GM18868 (cell line): ENCODE results near the gene PLA1A.
"Not testable (repeated sequence)": the region's sequence is repeated elsewhere in the genome, so short reads cannot be mapped to it uniquely, and the experiment has no call there.

Experiments
- ATAC-seq: cut with Tn5 transposase; IDR thresholded peaks from one replicate; pipeline ENCODE4 v1.9.1; 2021; ENCODE audit warnings: mild to moderate bottlenecking, moderate library complexity; ENCODE audit not compliant: unreplicated experiment

The PLA1A gene

DNA sequence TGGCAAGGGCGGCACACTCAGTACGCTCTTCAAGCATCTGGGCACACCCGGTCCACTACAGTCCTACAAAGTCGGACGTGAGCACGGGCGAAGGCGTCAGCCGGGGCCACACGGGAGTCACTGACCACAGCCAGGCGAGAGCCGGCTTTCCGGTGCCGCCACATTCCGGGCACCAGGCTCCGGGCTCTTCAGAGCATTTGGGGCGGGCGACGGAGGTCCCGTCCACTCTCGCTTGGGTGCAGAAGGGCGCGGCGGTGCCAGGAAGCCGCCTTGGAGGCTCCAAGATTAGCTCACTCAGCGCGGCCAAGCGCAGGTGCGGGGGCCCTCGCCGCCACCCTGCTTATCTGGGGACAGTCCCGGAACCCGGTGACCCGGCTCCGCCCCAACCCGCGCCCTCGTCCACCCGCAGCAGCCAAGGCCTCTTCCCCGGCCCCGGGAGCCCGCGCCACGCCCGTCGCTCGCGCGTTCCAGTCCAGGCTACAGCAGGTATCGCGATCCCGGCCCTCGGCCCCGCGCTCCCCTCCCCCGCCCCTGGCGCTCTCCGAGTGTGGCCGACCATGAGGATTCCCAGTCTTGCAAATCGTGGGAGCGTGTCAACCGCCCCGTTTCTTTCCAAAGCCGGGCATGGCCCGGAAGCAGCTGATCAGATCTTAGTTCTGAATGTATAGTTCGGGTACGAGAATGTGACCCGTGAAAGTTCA is 18.2 kb upstream of the PLA1A start, which contains the start of gene ADPRH:
TSS of gene ADPRH (plus strand) at position 127 of the 701 bp plus-strand sequence. CDS start 2,678 bp downstream, outside the sequence.
- peak; percentile 55 for ATAC-seq

DNA sequence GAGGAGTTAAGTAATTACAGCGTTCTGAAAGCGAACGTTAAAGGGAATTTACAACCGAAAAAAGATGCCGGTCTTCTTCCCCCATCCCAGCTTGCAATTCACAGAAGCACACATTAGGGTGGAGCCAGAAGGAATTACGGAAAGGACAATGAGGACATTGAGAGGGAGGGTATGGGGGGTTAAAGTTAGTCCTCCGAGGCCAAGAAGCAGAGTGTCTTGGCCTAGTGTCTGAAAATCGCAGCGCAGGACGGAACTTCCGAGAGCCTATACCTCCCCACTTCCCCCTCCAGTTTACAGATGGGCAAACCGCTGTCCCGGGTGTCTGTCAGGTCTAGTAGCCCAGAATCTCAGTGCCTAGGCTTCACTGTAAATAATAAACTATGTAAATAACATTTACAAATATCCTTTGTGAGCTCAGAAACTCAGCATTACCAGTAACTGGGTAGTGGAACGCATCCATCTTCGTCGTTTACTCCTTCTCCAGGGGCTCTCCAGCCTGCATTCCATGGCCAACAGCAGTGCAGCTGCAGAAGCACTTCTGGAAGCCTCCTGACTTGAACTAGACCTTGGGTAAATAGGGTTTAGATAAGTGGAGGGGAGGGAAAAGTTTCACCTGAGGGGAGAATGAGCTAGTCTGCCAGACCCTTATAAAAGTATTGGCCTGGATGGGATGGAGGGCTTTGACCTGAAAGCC is 17.5 kb upstream of the PLA1A start:
- peak; percentile 68 for ATAC-seq

DNA sequence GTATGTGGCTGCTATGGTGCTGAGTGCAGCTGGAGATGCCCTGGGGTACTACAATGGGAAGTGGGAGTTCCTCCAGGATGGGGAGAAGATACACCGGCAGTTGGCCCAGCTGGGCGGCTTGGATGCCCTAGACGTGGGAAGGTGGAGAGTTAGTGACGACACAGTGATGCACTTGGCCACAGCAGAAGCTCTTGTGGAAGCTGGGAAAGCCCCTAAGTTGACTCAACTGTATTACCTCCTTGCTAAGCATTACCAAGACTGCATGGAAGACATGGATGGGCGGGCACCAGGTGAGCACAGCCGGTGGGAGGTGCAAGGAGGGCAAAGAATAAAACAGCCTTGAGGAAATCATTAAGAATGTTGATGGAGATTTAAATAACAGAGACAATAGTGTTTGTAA is 15.5 kb upstream of the PLA1A start:
- peak; percentile 58 for ATAC-seq

DNA sequence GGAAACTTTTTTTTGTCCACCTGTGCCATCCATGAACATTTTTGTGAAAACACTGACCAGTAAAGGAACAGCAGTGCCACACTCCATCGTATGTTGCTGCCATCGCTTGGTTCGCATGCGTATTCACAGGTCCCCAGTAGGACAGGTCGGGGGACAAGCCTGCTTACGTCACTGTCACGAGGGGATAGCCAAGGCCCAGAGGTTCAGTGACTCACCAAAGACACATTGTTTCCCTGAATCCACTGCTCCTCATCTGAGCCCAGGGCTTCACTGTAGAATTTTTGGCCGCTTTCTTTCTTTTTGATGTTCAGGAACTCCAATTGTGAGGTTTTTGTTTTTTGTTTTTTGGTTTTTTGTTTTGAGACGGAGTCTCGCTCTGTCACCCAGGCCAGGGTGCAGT is 12.5 kb upstream of the PLA1A start:
- ATAC-seq: no peak

DNA sequence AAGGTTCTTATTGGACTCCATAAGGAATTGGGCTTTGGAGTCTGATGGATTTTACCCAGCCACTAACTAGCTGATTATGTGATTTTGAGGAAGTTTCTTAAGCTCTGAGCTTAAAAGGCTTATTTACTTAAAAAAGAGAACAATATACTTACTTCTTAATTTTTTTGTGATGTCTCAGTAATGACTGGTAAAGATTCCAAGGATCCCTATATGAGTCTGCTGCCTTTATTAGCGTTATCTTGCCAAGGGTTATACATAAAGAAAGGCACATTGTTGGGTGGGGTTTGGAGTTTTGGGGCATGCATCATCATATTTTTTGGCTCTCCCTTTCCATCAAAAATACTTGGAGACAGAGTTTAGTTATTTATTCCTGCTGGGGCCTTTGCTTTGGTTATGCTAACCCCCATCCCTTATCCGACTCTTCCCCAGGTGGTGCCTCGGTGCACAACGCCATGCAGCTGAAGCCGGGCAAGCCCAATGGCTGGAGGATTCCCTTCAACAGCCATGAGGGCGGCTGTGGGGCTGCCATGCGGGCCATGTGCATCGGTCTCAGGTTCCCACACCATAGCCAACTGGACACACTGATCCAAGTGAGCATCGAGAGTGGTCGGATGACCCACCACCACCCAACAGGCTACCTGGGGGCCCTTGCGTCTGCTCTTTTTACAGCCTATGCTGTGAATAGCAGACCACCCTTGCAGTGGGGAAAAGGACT is 11.7 kb upstream of the PLA1A start:
- no peak for ATAC-seq

DNA sequence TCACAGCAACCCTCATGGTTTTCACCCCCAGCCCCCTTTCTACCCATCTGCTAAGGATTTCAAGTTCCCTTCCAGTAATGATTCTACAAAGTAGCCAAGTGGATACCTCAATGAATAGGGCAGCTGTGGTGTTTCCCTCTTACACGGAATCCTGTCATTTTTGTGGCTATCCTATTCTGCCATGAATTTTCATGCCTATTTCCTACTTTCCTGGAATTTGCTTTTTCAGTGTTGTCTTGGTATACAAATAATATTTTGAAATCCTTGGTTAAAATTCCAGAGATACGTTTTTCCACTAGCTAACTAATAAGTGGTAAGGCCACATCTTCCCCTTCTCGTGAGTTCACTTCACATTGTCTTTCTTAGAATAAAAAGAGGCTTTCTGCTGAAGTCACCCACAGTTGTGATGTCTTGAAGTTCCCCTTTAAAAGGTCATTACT is 10.9 kb upstream of the PLA1A start:
- ATAC-seq: no peak

DNA sequence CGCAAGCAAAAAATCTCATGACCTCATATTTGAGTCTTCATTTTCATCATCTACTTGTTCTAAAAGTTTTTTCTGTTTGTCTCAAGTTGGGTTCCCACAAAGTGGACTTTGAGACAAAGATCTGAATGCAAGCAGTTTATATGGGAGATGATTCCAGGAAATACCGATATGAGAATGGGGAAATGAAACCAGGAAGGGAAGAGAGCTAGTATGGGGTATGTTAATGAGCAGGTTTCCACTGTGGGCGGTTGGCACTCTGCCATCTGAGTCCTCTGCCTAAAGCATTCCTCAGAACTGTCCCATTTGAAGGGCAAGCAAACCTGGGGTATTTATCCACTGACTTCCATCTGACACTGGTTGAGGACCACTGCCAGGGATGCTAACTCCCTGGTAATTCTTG is 9.6 kb upstream of the PLA1A start:
- peak; percentile 48 for ATAC-seq

DNA sequence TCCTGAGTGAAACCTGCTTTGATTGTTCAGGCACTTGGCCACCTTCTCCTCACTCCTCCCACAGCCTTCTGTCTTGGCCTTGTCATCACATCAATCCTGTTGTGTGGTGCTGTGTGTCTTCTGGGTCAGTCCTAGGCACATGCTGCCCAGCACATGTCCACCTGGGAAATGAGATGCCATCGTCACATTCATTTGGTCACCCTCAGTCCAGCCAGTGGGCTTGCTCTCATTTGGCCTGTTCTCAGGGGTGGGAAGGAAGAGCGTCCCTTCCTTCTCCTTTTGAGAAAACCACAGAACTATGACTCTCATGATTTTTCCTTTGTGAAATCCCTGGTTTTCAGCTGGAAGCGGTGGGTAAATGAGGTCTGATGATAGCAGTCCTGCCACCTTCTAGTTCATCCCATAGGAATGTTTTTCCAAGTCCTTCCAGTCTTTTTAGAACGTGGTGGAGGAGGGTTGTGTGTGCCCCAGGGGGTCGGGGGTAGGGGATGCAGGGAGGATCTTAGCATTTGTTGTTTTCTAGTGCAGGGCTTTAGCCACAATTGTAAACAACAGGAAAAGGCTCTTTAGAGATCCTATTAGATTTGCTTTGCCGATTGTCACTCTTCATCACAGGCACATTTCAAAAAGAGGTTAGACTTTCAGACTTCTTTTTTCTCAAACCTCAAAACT is 8.4 kb upstream of the PLA1A start:
- no peak for ATAC-seq

DNA sequence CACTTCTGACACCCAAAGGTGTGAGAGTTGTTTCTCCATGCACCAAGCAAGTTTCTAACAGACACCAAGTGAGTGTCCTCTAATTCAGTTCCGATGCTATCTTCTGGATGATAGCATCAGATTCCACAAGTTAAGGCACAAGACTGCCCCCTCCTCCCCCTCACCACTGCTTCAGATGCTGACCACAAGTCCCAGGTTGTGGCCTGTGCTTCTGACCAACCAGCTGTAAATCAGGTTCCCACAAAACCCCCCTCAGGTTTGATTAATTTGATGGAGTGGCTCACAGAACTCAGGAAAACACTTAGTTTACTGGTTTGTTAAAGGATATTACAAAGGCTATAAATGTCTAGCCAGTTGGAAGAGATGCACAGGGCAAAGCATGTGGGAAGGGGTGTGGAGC is 7.0 kb upstream of the PLA1A start:
- ATAC-seq: no peak

DNA sequence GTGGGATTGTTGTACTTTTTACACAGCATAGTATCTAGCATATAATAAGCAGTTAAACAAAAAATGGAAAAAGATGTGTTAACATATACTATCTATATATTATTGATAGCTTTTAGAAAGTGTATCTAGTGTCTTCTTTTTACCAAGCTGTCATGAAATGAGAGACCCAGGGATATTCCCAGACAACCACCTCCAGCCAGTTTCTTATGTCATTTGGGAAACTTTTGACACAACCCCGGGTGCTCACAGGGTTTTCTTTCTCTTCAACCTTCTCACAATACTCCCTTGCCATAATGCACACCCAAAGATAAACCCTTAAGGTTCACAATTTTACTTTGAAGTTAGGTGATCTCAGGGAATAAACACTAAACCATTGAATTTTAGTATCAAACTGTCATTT is 4.8 kb upstream of the PLA1A start:
- ATAC-seq: no peak

DNA sequence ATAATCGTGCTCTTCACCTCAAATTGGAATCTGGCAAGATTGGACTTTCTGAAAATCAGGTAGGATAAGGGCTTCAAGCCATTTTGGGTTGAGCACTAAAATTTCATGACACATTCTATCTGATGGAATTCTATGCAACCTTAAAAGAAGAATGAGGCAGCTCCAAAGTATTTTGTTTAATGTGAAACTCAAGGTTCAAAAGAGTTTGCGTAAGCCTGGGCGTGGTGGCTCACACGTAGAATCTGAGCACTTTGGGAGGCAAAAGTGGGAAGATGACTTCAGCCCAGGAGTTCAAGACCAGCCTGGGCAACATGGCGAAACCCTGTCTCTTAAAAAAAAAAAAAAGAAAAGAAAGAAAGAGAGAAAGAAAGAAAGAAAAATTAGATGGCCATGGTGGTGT is 3.6 kb upstream of the PLA1A start:
- ATAC-seq: no peak

DNA sequence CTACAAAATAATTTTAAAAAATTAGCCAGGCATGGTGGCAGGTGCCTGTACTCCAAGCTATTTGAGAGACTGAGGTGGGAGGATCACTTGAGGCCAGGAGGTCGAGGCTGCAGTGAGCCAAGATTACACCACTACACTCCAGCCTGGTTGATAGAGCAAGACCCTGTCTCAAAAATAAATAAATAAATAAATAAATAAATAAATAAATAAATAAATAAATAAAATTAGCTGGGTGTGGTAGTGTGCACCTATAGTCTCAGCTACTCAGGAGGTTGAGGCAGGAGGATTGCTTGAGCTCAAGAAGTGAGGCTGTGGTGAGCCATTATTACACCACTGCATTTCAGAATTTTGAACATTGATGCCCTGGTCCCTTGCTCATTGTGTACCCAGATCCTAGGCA is 2.8 kb upstream of the PLA1A start:
- not testable (repeated sequence) for ATAC-seq

DNA sequence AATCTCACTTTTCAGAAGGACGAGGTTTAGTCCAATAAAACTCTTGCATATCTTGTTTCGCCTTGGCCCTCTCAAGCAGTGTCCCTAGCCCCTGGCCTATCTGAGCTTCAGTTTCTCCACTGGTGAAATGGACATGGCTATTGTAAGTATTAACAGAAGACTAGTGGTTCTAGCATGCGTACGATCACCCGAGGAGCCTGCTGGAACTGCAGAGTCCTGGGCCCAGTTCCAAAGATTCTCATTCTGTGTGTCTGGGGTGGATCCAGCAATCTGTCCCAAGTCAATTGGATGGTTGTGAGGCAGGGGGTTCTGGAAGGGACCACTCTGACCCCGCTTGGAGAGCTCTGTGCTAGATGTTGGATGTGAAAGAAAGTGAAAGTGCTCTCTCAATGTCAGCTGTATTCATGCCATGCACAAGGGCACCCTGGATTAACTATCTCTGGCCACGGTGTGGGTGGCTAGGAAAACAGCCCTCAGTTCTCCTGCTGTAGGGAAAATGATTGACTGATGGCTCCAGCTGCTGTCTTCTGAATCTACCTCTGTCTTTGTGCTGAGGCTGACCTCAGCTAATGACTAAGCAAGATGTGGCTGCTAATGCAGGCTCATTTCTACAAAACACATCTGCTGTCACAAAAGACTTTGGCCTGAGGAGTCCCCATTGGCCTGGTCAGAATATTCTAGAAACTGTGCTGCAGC is 1.9 kb upstream of the PLA1A start:
- ATAC-seq: no peak

DNA sequence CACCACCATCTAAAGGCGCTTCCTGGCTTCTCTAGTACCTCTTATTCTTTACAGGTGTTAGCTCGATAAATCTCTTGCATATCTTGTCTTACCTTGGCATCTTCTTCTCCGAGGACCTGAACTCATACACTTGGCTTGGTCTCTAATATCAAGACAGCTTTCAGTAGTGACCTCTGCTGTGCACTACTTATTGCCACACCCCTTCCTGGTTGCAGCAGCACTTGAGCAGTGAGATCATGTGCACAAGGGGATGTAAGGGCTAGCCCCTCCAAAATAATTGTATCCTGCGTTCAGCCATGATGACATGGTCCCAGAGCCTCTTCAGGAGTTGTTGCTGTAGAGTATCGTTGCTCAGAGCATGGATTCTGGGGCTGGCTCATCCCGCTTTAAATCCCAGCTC is 1.3 kb upstream of the PLA1A start:
- no peak for ATAC-seq

DNA sequence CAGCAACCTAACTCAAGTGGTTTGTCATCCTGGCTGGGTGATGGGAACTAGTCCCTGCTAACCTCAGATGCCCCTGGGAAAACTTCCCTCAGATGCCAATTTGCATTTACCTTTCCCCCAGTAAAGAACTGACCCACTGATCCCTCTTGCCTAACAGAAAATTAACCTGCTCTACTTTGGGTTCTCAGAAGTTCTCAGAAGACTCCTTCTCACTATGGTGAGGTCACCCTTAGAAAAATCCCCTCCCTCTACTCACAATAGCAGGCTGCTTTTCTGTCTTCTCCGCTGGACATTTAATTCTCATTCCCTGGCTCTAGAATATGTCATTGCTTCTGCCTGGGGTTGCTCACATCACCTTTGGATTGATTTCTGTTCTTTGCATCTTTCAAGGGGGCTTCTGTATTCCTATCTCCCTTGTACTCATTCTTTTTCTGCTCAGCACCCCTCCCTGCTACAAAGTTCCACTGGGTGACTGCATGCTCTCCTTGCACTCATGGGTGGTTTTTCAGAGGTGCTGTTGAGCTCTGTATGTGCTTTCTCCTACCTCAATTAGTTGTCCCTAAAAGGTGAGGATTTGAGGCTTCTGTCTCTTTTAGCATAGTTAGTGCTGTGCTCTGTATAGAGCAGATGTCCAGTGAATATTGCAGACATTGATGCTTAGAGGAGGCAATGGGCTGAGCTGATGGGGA is 869 bp downstream of the PLA1A start:
- ATAC-seq: peak; percentile 56

DNA sequence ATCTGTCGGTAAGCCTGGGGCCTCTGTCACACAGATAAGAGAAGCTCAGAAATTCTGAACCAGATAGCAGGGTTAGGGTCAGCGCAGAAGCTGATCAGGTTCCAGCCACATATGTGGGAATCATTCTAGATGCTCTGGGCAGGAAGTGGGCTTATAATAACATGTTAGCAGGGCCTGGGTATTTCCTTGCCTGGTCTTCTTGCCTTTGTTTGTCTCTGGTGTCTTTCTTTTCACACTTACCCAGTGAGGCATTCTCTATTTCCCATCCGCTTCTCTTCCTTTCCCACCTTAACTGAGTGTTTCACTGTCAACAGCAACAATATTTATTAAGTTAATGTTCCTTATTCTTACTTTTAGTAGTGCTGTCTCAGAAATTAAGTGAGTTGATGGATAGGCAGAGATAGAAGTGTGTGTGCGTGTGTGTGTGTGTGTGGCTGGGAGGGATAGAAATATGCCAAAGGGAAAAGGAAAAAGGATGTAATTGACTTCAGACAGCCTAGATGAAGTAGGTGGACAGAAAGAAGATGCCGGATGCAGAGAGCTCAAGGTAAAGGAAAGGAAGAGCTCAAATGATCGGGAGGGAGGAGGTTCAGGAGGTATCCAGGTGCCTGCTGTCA is 2.0 kb downstream of the PLA1A start:
- no peak for ATAC-seq

DNA sequence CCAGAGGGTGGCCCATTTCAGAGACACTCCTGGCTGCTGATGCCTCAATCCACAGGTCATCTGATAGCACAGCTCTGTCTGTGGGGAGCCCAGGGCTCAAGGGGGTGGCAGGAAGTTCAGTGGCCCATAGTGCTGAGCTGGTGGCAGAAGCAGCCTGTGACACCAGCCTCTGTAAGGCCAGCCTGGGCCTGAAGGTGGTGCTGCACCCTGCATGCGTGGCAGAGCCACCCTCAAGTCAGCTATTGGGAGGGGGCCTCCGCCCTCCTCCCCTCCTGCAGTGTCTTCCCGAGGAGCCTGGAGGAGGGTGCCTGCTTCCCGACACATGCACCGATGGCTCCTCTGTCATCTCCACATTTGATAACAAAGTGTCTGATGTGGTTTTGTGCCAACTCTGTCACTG is 3.0 kb downstream of the PLA1A start:
- peak; percentile 68 for ATAC-seq

DNA sequence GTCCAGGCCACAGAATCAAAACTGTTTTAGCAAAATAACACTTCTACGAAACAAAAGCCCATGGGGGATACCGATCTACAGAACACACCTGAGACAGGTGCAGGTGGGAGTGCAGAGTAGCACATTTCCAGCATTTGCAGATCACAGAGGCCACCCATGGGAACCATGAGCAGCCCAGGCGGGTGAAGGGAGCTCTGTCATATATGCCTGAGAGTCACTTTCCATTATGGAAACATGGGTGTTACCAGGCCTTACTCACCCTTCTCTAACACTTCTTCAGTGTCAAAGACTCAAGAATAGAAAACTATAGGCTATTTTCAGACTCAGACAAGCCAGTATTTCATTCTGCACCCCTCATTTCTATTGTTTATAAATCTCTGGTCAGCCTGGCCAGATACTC is 3.5 kb downstream of the PLA1A start:
- ATAC-seq: peak; percentile 2

DNA sequence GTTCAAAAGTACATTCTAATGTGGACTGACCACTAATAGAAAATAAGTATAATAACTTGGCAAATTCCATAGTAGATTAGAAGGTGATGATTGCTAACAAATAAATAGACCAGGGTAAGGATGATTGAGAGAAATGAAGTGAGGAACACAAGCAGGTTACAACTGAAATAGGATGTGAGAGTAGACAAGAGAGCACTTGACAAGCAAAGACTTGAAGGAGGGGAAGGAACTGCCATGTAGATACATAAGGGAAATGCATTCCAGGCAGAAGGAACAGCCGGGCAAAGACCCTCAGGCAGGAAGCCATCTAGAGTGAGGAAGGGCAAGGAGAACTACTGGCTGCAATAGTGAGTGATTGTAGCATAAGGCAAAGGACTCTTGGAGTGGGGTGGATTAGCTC is 5.0 kb downstream of the PLA1A start:
- ATAC-seq: no peak

DNA sequence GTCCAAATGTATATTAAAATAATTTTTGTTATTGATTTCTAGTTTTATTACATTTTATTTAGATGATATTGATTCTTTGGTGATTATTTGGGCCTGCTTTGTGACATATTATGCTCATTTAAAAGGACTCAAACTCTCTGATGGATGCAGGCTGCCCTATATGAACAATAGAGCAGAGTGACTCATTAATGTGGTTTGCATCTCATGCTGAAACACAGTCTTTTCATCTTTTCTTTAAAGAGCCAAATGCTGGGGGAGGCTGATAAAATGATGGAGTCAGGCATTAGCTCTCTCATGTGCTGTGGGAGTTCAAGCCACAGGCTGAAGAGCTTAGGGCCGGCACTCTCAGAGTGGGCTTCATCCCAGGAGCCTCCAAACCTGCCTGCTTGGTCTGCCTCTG is 7.2 kb downstream of the PLA1A start:
- ATAC-seq: no peak
